Endothelial cell (in vitro differentiated cells): ENCODE results near the gene SCG5. TPM values are rescaled to one million over a fixed set of nuclear protein-coding genes. Genes with fewer than 3 reads are reported as not detected.

Source experiments
- DNase-seq: peaks from one replicate; pipeline ENCODE4 v3.0.0; 2021; ENCODE audit warnings: low spot score
- H3K27ac Mint-ChIP-seq: one replicate; pipeline ENCODE4 v1.8.0; 2021; ENCODE audit warnings: mixed read lengths, inconsistent platforms; ENCODE audit not compliant: unreplicated experiment
- H3K27me3 Mint-ChIP-seq: one replicate; pipeline ENCODE4 v1.8.0; 2021; ENCODE audit warnings: mild to moderate bottlenecking, moderate library complexity, mixed read lengths, inconsistent platforms; ENCODE audit not compliant: unreplicated experiment
- H3K36me3 Mint-ChIP-seq: one replicate; pipeline ENCODE4 v1.8.0; 2021; ENCODE audit warnings: mild to moderate bottlenecking, low read depth, mixed read lengths, inconsistent platforms; ENCODE audit not compliant: unreplicated experiment
- H3K4me1 Mint-ChIP-seq: one replicate; pipeline ENCODE4 v1.8.0; 2021; ENCODE audit warnings: mild to moderate bottlenecking, mixed read lengths, inconsistent platforms; ENCODE audit not compliant: unreplicated experiment
- H3K4me3 Mint-ChIP-seq: one replicate; pipeline ENCODE4 v1.8.0; 2021; ENCODE audit warnings: mild to moderate bottlenecking, mixed read lengths, inconsistent platforms; ENCODE audit not compliant: unreplicated experiment
- H3K9me3 Mint-ChIP-seq: one replicate; pipeline ENCODE4 v1.8.0; 2021; ENCODE audit warnings: mixed read lengths, inconsistent platforms; ENCODE audit not compliant: unreplicated experiment
- total RNA-seq: library from RNA; stranded (reverse); fragmentation: NEBNext Ultra II Directional; extraction: Animal tissue kit (Norgen Biotek cat#: 25700); gene quantifications from one replicate; pipeline ENCODE4 v1.2.1, GENCODE V29; 2021; ENCODE audit not compliant: unreplicated experiment
- TF ChIP-seq, protein P1 (sequence below): fragments of 200-600 bp; sonication (generic); IDR thresholded peaks from one replicate; pipeline ENCODE4 v1.5.0; 2021; ENCODE audit warnings: antibody characterized with exemption; ENCODE audit not compliant: unreplicated experiment

The SCG5 gene
- total RNA-seq, 1 donor from 2014 or later = 15.6 TPM

DNA sequence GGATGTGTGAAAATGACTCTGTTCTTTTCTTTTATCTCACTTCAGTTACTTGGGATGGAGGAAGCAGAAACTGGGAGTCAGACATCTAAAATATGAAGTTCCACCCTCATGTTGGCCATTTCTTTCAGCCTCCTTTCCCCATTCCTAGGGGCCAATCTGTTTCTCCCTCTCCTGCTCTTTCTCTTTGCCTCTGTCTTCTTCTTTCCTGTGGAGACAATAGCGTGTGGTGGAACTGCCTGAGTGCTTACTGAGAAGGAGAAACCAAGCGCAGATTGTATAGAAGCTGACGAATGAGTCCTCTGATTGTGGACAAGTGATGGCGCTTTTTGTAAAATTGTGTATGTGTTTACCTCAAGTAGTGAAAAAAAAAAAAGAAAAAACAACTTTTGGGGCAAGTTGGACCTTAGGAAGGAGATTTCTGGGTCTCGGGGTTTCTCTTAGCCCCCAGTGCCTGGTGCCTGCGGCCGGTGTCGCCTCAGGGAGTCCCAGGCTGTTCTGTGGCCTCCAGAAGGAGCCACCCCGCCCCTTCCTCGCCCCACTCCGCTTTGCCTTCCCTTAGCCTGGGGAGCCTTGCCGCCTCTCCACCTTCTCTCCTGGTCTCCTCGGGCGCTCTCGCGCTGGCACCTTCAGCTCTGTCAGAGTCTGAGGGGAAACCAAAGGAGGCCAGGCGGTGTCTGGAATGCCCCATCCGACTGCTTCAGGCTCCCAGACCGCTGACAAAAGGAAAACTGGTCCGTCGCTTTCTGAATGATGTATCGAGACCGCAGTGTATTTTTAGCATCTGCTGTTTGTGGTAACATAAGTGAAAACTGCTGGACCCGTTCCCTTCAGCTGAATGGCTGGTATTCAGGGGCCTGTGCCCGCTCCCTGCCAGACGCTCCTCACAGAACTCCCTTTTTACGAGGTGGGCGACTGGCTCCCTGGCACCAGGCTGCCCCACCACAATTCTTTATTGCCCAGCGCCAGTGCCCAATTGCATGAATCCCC is 30.1 kb downstream of the SCG5 start:
- TF ChIP-seq, protein P1, sequence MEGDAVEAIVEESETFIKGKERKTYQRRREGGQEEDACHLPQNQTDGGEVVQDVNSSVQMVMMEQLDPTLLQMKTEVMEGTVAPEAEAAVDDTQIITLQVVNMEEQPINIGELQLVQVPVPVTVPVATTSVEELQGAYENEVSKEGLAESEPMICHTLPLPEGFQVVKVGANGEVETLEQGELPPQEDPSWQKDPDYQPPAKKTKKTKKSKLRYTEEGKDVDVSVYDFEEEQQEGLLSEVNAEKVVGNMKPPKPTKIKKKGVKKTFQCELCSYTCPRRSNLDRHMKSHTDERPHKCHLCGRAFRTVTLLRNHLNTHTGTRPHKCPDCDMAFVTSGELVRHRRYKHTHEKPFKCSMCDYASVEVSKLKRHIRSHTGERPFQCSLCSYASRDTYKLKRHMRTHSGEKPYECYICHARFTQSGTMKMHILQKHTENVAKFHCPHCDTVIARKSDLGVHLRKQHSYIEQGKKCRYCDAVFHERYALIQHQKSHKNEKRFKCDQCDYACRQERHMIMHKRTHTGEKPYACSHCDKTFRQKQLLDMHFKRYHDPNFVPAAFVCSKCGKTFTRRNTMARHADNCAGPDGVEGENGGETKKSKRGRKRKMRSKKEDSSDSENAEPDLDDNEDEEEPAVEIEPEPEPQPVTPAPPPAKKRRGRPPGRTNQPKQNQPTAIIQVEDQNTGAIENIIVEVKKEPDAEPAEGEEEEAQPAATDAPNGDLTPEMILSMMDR = no peak
- H3K36me3 Mint-ChIP-seq = no peaks in the 10 kb centered on the region
- H3K27me3 Mint-ChIP-seq = peaks cover 2% of the 10 kb centered on the region
- H3K27ac Mint-ChIP-seq = no peak overlapping the region
- no peak for DNase-seq
- no peaks in the 10 kb centered on the region for H3K9me3 Mint-ChIP-seq
- H3K4me3 Mint-ChIP-seq = no peak overlapping the region
- H3K4me1 Mint-ChIP-seq = no peaks in the 10 kb centered on the region

DNA sequence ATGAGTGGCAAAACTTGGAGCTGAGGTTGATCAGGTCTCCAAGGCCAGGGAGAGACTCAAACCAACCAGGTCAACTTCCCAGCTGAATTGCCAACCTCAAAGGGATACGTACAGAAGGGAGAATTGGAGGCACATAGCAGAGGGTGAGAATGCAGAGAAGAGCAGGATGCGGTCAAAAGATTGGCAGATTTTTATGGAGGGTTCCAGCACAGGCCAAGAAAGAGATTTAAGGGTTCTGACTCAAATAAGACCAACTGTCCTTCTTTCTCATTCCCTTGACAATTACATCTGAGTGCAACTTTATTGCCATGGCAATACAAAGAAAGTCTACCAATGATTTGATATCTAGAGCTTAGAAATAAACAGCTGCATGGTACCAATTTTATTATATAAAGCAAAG is 33.2 kb downstream of the SCG5 start:
- Mint-ChIP-seq H3K4me3 (no peak overlapping the region), H3K27ac (no peak overlapping the region), H3K9me3 (no peaks in the 10 kb centered on the region), H3K27me3 (no peaks in the 10 kb centered on the region), H3K36me3 (no peaks in the 10 kb centered on the region), H3K4me1 (no peaks in the 10 kb centered on the region)
- TF ChIP-seq, protein P1 = no peak
- no peak for DNase-seq

GRCh38 chr15:32675466-32675865 is 34.0 kb downstream of the SCG5 start:
- Mint-ChIP-seq H3K4me3 (no peak overlapping the region), H3K27ac (no peak overlapping the region), H3K27me3 (no peaks in the 10 kb centered on the region), H3K4me1 (no peaks in the 10 kb centered on the region), H3K36me3 (no peaks in the 10 kb centered on the region), H3K9me3 (no peaks in the 10 kb centered on the region)
- TF ChIP-seq, protein P1 = no peak
- DNase-seq = no peak

- H3K4me3 Mint-ChIP-seq = no peak overlapping the region
- no peaks in the 10 kb centered on the region for H3K27me3 Mint-ChIP-seq
- no peak overlapping the region for H3K27ac Mint-ChIP-seq
- no peaks in the 10 kb centered on the region for H3K9me3 Mint-ChIP-seq
- H3K4me1 Mint-ChIP-seq = no peaks in the 10 kb centered on the region
- DNase-seq = no peak
- no peaks in the 10 kb centered on the region for H3K36me3 Mint-ChIP-seq
- TF ChIP-seq, protein P1 = no peak
These were observed 34.7 kb downstream of the SCG5 start for GRCh38 chr15:32676169-32676568.

DNA sequence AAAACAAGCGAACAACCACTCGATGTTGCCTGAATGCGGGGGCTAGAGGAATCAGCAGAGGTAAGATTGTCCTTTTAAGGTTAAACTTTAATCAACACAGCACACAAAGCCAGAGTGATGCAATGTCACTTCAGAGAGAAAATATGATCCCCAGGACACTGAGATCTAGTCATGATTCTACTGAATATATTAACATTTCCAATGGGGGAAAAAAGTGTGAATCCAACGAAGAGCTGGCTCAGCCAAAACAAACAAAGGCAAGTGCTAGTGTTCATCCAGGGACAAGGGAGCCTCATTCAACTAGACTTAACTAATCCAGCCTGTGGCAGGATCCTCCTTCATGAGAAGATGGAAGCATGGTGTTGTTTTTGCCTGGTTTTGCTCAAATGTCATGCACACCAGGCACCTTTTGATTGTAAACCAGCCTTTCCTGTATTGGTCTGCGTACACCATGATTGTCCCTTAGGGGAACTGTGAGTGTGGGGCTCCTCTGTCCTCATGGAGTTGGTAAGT is 35.8 kb downstream of the SCG5 start:
- Mint-ChIP-seq H3K4me3 (no peak overlapping the region), H3K27ac (no peak overlapping the region), H3K9me3 (no peaks in the 10 kb centered on the region), H3K27me3 (no peaks in the 10 kb centered on the region), H3K4me1 (no peaks in the 10 kb centered on the region), H3K36me3 (no peaks in the 10 kb centered on the region)
- no peak for DNase-seq
- TF ChIP-seq, protein P1 = no peak
